CD4-positive, alpha-beta T cell treated with Interleukin-15 for 1 hour (primary cell): ENCODE results near the gene CRCP.
"Not testable (repeated sequence)": the region's sequence is repeated elsewhere in the genome, so short reads cannot be mapped to it uniquely, and the experiment has no call there.

Experiments
- DNase-seq: peaks from one replicate; pipeline ENCODE4 v3.0.0-alpha.2; 2020

CRCP gene

DNA sequence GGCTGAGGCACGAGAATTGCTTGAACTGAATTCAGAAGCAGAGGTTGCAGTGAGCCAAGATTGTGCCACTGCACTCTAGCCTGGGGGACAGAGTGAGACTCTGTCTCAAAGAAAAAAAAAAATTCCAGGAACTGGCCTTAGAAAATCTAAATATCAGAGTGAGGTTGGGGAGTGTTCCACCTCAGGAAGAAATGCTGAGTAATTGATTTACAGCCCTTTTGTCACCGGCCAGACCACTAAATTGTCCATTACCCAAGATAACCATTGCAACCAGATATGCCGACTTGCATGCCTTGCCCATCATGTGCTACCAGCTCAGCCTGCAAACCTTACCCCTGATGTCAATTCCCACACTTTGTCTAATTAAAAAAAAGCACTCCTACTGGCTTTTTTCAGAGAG is 42.4 kb downstream of the CRCP start:
- DNase-seq, result no peak

DNA sequence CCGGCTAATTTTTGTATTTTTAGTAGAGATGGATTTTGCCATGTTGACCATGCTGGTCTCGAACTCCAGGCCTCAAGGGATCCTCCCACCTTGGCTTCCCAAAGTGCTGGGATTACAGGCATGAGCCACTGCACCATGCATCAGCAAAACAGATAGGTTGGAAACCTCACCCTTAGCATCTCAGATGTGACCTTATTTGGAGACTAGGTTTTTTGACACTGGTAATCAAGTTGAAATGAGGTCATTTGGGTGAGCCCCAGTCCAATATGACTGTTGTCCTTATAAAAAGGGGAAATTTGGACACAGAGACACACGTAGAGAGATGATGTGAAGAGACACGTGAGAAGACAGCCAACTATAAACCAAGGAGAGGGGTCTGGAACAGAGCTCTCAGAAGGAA is 48.0 kb downstream of the CRCP start:
- no peak for DNase-seq

DNA sequence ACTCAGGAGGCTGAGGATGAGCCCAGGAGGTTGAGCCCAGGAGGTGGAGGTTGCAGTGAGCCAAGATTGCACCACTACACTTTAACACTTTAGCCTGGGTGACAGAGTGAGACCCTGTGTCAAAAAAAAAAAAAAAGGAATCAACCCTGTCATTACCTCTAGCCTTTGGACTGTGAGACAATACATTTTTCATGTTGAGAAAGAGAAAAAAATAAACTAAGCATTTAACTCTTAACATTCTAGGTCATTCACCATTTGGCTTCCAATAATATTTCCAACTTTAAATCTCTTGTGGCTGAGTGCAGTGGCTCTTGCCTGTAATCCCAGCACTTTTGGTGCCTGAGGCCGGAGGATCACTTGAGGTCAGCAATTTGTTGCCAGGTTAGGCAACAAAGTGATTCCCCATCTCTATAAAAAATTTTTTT is 48.6 kb downstream of the CRCP start:
- DNase-seq, result no peak

DNA sequence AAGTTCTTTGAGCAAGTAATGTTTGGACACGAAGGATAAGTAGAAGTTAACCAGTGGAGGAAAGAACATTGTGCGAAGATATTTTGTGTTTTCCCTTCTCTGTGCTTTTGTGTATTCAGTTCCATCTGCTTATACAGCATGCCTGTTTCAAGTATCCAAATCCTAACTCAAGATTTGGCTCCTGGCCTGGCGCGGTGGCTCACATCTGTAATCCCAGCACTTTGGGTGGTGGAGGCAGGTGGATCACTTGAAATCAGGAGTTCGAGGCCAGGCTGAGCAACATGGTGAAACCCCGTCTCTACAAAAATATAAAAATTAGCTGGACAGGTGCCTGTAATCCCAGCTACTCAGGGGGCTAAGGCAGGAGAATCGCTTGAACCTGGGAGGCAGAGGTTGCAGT is 49.7 kb downstream of the CRCP start:
- no peak for DNase-seq

DNA sequence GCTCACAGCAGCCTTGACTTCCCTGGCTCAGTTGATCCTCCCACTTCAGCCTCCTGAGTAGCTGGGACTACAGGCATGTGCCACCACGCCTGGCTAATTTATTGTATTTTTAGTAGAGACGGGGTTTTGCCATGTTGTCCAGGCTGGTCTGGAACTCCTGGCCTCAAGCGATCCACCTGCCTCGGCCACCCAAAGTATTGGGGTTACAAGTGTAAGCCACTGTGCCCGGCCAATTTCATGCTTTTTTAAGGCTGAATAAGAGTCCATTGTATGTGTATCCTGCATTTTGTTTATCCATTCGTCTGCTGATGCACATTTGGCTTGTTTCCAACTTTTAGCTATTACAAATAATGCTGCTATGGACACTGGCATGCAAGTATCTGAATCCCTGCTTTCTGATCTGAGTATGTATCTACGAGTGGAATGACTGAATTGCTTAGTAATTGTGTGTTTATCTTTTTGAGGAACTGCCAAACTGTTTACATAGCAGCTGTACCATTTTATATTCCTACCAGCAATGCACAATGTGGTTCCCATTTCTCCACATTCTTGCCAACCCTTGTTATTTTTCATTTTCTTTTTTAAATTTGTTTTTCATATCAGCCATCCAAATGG is 53.2 kb downstream of the CRCP start:
- DNase-seq, result no peak

DNA sequence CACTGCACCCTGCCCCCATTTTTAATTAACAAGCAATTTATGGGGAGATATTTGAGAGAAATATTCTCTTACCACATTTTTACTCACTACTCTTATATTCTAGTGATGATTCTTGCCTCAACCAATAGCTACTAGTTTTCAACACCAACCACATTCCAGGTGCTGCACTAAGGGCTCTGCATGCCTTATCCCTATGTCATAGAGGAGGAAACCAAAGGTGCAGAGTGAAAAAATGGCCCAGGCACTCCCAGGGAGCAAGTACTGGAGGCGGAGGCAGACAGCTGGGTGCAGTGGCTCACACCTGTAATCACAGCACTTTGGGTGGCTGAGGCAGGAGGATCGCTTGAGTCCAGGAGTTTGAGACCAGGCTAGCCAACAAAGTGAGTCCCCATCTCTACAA is 55.0 kb downstream of the CRCP start:
- DNase-seq, result no peak

DNA sequence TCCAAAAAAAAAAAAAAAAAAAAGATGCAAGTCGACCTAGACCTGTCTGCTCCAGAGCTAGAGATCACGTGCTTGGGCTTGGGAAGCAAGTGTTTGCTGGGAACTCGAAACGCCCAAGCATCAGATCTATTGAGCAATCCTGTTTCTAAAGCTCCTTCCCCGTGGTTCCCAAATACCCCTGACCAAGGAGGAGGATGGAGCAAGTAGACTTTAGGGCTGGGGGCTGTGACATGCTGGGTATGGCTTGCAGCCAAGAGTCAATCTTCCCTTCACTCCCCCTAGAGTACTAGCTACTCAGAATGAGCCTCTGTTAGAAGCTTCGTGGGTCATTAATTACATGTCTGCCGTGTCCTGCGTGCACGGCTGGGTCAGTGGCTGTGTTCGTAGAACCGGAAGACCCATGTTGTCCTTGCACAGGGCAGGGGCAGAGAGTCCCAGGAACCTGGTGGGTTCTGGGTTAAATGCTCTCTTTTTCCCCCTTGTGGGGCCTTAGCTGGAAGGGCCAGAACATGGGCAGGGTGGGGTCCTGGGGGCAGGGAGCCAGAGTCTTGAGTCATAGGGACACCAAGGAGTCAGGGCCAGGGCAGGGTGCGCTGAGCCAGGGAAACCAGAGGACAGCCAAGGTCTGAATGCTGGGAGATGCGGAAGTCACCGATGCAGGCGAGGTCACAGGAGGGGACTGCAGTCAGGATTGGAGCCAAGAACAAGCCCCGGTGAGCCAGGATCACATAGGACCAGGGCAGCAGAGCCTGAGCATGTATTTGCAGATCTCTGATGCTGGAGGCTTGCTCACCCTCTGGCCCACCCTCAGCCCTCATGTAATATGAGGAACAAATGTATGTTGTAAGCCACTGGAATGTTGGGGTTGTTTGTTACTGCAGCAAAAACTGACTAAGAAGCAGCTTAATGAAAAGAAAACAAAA is 55.9 kb downstream of the CRCP start:
- DNase-seq, result no peak

DNA sequence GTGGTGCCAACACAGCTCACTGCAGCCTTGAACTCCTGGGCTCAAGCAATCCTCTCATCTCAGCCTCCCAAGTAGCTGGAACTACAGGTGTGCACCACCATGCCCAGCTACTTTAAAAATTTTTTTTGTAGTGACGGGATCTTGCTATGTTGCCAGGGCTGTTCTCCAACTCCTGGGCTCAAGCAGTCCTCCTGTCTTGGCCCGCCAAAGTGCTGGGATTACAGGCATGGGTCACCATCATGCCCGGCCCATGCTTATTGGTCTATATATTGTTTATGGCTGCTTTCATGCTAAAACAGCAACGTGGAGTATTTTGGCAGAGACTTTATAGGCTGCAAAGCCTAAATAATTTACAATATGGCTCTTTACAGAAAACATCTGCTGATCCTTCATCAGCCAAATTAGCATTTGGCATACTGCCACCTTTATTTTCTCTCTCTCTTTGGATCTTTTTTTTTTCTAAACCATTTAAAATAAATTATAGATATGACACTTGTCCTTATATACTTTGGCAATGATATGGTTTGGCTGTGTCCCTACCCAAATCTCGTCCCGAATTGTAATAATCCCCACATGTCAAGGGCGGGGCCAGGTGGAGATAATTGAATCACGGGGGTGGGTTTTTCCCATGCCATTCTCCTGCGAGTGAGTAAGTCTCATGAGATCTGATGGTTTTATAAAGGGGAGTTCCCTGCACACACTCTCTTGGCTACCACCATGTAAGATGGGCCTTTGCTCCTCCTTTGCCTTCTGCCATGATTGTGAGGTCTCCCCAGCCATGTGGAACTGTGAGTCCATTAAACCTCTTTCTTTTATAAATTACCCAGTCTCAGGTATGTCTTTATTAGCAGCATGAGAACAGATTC is 58.1 kb downstream of the CRCP start:
- not testable (repeated sequence) for DNase-seq

DNA sequence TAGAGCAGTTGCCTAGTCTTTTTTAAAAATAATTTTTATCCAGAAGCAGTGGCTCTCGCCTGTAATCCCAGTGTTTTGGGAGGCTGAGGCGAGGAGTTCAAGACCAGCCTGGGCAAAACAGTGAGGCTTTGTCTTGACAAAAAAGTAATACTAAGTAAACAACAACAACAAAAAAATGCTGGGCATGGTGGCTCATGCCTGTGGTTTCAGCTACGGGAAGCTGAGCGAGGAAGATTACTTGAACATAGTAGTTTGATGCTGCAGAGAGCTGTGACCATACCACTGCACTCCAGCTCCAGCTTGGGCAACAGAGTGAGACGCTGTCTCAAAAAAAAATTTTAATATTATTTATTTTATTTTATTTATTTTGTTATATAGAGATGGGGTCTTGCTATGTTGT is 59.2 kb downstream of the CRCP start:
- no peak for DNase-seq

DNA sequence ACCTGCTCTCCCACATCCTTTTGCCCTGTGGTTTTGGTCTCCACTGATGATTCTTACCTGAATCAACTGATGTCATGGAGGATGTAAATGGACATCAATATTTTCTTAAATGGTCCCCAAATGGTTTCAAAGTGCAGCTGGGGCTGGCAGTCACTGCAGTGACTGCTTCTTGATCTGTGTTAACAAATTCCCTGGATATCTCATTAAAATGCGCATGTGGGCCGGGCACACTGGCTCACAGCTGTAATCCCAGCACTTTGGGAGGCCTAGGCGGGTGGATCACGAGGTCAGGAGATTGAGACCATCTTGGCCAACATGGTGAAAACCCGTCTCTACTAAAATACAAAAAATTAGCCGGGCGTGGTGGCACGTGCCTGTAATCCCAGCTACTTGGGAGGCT is 60.4 kb downstream of the CRCP start:
- DNase-seq, result not testable (repeated sequence)

DNA sequence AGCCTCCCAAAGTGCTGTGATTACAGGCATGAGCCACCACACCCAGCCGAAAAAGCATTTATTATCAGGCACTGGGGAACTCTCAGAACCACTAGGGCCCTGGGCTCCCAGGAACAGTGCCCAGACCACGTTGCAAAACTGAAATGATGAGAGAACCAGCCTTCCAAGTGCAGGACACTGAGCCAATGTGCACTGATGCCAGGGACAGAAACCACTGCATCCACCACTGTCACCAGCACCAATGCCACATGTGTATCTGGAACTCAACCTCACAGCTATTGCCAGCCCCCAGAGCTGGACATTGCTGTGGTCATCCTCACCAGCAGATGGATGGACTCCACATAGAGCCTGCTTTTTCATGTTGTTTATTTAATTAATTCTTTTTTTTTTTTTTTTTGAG is 62.3 kb downstream of the CRCP start:
- no peak for DNase-seq

DNA sequence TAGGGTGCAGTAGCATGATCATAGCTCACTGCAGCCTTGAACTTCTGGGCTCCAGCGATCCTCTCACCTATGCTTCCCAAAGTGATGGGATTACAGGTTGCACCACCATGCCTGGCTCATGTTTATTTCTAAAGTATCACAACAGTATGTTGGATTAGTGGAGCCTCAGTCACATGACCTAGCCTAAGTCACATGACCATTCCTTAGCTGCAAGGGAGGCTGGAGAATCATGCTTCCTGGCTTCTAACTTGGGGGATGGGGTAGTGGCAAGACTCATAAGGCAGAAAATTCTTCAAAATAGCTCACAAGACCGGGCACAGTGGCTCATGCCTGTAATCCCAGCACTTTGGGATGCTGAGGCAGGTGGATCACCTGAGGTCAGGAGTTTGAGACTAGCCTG is 63.6 kb downstream of the CRCP start:
- DNase-seq, result no peak

DNA sequence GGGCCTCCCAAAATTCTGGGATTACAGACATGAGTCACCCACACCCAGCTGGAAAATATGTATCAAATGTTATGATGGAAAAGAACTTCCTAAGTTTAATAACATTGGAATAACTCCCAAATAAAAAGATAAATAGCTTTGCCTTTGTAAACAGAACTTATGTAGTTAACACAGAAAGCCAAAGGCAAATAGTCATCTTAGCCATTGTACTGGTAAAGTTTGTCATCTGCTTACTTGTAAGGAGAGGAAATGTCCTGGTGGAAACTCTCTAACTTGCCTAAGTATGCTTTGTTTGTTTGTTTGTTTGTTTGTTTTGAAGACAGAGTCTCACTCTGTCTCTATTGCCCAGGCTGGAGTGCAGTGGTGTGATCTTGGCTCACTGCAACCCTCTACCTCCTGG is 66.7 kb downstream of the CRCP start:
- DNase-seq, result no peak

DNA sequence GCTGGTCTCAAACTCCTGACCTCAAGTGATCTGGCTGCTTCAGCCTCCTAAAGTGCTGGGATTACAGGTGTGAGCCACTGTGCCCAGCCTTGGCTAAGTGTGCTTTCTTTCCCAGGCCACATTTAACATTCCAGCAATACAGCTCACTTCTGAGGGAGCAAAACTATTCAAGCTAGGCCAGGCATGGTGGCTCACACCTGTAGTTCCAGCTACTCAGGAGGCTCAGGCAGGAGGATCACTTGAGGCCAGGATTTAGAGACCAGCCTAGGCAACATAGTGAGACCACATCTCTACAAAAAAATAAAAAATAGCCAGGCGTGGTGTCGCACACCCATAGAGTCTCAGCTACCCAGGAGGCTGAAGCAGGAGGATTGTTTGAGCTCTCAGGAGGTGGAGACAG is 67.2 kb downstream of the CRCP start:
- no peak for DNase-seq

DNA sequence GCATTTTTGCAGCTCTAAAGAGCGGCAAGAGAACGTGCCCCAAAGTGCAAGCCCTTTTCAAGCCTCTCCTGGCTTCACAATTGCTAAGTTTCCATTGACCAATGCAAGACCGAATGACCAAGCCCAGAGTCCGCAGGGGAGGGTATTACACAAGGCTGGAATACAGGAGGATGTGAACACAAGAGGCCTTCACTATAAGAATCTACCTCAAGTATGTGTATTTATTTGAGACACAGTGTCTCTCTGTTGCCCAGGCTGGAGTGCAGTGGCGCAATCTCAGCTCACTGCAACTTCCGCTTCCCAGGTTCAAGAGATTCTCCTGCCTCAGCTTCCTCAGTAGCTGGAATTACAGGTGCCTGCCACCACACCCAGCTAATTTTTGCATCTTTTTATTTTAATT is 68.3 kb downstream of the CRCP start:
- DNase-seq, result no peak

DNA sequence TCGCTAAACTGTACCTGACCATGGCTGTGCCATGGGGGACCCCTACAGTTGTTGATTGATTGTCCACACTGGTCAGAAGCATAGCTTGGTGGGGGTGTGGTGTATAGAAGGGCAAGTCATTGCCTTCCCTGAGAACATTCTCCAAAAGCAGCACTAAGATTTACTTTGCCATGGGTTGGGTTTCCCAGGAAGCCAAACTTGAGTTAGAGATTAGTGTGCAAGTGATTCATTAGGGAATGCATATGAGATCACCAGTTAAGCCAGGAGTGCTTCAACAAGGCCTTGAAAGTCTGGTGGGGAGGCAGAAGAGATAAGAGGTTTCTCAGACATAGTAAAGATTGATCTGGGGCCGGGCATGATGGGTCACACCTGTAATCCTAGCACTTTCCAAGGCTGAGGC is 69.1 kb downstream of the CRCP start:
- DNase-seq, result no peak

DNA sequence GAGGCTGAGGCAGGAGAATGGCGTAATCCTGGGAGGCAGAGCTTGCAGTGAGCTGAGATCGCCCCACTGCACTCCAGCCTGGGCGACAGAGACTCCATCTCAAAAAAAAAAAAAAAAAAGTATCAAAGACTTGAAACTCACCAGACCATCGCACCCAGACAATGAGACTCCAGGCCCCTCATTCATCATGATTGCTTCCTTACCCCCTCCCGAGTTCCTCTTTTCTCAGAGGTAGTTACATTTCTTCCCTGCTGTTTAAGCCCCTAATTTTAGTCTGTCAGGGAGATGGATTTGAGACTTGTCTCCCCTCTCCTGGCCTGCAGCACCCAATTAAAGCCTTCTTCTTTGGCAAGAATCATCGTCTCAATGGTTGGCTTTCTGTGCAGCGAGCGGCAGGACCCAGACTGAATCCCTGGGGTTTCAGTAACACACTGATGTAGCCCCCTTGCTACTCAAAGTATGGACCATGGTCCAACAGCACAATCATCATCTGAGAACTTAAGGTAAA is 71.1 kb downstream of the CRCP start:
- DNase-seq, result no peak

DNA sequence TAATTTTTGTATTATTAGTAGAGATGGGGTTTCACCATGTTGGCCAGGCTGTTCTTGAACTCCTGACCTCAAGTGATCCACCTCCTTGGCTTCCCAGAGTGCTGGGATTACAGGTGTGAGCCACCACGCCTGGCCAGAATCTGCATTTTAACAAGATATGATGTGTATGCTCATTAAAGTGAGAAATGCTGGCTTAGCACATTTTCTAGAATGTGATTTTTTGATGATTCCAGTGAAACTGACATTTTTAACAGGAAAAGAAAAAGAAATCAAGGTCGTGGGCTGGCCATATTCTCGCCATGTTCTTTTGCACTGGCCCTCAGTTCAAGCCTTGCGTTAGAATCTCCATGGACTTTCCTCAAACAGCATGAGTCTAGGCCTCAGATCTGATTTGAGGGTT is 72.3 kb downstream of the CRCP start:
- DNase-seq, result no peak

DNA sequence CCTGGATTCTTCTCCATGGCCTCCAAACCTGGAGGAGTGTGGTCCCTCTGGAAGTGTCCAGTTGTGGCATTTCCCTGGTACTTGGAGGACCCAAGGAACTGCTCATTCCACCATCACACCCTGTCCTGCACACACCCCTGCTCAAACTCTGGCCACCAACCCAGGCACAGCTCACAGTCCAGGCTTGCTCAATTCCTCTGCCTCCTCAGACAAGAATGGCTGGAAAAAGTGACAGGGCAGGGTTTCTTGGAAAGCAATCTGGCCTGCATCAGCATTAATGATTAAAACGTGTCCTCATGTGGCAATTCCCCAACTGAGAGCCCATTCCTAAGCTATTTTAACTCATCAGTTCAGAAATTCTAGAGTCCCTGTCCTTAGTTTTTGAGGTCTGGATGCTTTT is 73.3 kb downstream of the CRCP start:
- no peak for DNase-seq

DNA sequence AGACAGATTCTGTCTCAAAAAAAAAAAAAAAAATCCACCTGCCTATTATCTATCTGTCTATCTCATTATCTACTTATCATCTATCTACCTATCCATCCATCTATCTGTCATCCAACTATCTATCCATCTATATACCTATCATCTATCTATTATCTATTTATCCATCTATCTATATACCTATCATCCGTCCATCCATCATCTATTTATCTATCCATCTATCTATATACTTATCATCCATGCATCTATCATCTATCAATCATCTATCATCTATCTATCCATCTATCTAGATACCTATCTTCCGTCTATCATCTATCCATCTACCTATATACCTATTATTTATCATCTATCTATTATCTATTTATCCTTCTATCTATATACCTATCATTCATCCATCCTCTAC is 74.0 kb downstream of the CRCP start:
- DNase-seq, result no peak

DNA sequence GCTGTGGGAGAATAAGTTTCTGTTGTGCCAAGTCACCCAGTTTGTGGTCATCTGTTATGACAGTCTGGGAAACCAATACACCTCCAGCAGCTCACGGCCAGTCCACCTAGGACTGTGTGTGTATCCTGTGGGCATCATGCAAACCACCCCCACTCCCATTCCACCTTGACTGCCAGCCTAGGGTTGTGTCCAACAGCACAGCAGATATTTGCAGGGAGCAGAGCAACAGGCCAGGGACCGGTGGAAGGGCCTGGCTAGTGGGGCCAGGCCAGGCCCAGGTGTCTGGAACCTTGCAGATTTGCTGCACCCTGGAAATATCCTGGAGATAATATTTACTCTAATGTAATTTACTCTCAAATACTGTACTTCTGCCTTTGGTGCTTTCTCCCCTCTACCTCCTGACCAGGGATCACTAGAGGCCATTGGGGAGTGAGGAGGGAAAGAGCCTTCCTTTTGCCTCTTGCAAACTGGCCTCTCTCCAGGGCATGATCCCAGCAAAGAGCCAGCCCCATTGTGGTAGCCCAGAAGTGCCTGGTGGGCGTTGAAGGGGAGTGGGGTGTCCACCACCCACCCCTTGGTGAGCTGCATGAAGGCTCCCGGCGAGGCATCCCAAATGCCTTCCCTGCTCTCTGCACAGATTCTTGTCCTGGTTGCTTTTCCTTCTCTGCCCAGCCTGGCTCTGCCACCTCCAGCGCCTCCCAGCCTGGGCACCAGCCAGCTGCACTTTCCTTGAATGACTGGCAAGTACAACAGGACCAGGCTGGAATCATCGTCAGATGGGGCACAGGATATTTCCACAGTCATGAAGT is 75.3 kb downstream of the CRCP start:
- DNase-seq, result no peak

DNA sequence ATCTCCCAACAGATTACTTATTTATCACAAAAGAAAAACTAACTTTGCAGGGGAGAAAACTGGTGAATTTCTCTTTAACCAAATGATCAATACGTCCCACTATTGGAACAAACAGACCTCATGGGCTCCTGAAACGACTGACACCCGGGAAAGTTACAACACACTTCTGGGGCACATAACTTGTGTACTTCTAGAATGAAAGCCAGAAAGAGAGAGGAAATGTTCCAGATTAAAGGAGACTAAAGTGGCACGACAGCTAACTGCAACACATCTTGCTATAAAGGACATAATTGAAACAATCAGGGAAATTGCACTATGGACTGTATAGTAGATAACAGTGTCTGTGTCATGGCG is 75.8 kb downstream of the CRCP start:
- DNase-seq, result no peak
